Fibroblast of lung (primary cell): ENCODE data around the gene GSG1L2.

Source experiments
- EZH2 ChIP-seq: IDR thresholded peaks from 2 replicates; pipeline ENCODE4 v1.5.1; 2012; ENCODE audit warnings: low read length, control low read depth, mild to moderate bottlenecking; ENCODE audit errors: missing control alignments
- TF ChIP-seq, protein P1 (sequence below), 2 donors: IDR thresholded peaks in 1 of 2; conservative IDR thresholded peaks in 1 of 2; 1 replicate in 1 of 2; 2 replicates in 1 of 2; pipeline ENCODE4 v1.5.1; 2011 to 2012; ENCODE audit warnings: low read length in 2 of 2, control low read depth in 1 of 2, inconsistent platforms in 1 of 2, low read depth in 1 of 2, mild to moderate bottlenecking in 1 of 2

DNA sequence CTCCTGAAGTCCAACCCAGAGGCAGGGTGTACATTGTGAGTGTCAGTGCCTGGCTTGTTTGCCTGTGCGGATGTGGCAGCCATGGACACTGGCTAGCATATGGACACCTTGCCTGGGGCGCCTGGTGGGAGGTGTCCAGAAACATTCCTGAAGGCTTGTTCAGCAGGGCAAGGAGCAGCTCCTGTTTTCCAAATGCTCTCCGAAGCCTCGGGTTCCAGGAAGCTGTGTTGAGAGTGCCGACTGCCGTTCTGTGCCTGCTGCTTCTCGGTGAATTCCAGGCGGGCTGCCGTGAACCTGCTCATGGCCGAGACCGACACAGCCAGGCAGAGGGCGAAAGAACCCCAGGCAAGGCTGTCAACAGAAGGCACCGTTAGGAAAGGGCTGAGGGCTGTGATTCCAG lies 19.6 kb downstream of the GSG1L2 start:
- TF ChIP-seq, protein P1, sequence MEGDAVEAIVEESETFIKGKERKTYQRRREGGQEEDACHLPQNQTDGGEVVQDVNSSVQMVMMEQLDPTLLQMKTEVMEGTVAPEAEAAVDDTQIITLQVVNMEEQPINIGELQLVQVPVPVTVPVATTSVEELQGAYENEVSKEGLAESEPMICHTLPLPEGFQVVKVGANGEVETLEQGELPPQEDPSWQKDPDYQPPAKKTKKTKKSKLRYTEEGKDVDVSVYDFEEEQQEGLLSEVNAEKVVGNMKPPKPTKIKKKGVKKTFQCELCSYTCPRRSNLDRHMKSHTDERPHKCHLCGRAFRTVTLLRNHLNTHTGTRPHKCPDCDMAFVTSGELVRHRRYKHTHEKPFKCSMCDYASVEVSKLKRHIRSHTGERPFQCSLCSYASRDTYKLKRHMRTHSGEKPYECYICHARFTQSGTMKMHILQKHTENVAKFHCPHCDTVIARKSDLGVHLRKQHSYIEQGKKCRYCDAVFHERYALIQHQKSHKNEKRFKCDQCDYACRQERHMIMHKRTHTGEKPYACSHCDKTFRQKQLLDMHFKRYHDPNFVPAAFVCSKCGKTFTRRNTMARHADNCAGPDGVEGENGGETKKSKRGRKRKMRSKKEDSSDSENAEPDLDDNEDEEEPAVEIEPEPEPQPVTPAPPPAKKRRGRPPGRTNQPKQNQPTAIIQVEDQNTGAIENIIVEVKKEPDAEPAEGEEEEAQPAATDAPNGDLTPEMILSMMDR (conservative IDR thresholded peaks at IDR 0.05 in 1 of 2, IDR thresholded peaks at IDR 0.05 in 1 of 2; ENCODE audit: low read depth in 1 of 2, low read length in 2 of 2) = no peak
- TF ChIP-seq EZH2 = no peak
